Measurements from ENCODE around the gene SMCR8.

GRCh38 chr17:18328643-18329204, 13.6 kb downstream of the SMCR8 start:
- TF ChIP-seq GABPA (IDR thresholded peaks at IDR 0.05 in 1 of 2, conservative IDR thresholded peaks at IDR 0.05 in 1 of 2) (no peak), REST (IDR thresholded peaks at IDR 0.05) (no peak), CTCF (IDR thresholded peaks at IDR 0.05; ENCODE audit: low read depth, low read length, missing input control) (no peak), YY1 (IDR thresholded peaks at IDR 0.05) (no peak), HNF4A (conservative IDR thresholded peaks at IDR 0.05) (no peak), SP1 (IDR thresholded peaks at IDR 0.05) (no peak), TAF1 (conservative IDR thresholded peaks at IDR 0.05) (no peak), FOXA1 (IDR thresholded peaks at IDR 0.05) (no peak), ATF3 (IDR thresholded peaks at IDR 0.05) (no peak), NR2F2 (IDR thresholded peaks at IDR 0.05) (no peak), RAD21 (IDR thresholded peaks at IDR 0.05) (no peak), JUND (IDR thresholded peaks at IDR 0.05) (no peak), MAX (IDR thresholded peaks at IDR 0.05) (no peak)

All from liver (tissue), 3 donors.